Sigmoid colon (tissue), 7 donors: ENCODE results near the gene ODF4. TPM values are rescaled to one million over a fixed set of nuclear protein-coding genes. Genes with fewer than 3 reads are reported as not detected.

Experiments used
- DNase-seq: peaks from one replicate; pipeline ENCODE4 v3.0.0-alpha.2; 2019
- H3K27ac ChIP-seq, 4 donors: fragments of 200-600 bp; sonication (generic); one replicate each; pipeline ENCODE4 v1.5.1; 2016 to 2019; ENCODE audit warnings: mild to moderate bottlenecking in 1 of 4
- H3K27me3 ChIP-seq, 3 donors: fragments of 200-600 bp; sonication (generic); one replicate each; pipeline ENCODE4 v1.5.1; 2019; ENCODE audit warnings: mild to moderate bottlenecking in 1 of 3
- H3K36me3 ChIP-seq, 4 donors: fragments of 200-600 bp; sonication (generic); one replicate each; pipeline ENCODE4 v1.5.1; 2016 to 2019
- H3K4me1 ChIP-seq, 4 donors: fragments of 200-600 bp; sonication (generic); one replicate each; pipeline ENCODE4 v1.5.1; 2017 to 2019
- H3K4me3 ChIP-seq, 4 donors: fragments of 200-600 bp; sonication (generic); one replicate each; pipeline ENCODE4 v1.5.1; 2017 to 2019; ENCODE audit warnings: mild to moderate bottlenecking in 2 of 4, moderate library complexity in 1 of 4
- H3K9me3 ChIP-seq, 4 donors: fragments of 200-600 bp in 3 of 4; sonication (generic) in 3 of 4; one replicate each; pipeline versions ENCODE4 v1.5.1 to v1.6.1; 2013 to 2019
- CTCF ChIP-seq, 4 experiments: fragments of 450-650 bp in 3 of 4; fragments of 200-600 bp in 1 of 4; IDR thresholded peaks; one replicate each; pipeline ENCODE4 v1.5.1; 2016 to 2019; ENCODE audit warnings: antibody characterized with exemption in 4 of 4, mild to moderate bottlenecking in 3 of 4, moderate library complexity in 2 of 4
- EP300 ChIP-seq, 4 donors: sonication (generic); formaldehyde crosslinking; IDR thresholded peaks; one replicate each; pipeline ENCODE4 v1.6.1; 2017; ENCODE audit warnings: antibody characterized with exemption in 4 of 4
- POLR2A ChIP-seq, 2 donors: fragments of 450-650 bp; IDR thresholded peaks; one replicate each; pipeline ENCODE4 v1.6.1; 2016; ENCODE audit warnings: antibody characterized with exemption in 2 of 2, mild to moderate bottlenecking in 2 of 2, moderate library complexity in 2 of 2
- POLR2AphosphoS5 ChIP-seq, 4 donors: sonication (generic); formaldehyde crosslinking; IDR thresholded peaks; one replicate each; pipeline ENCODE4 v1.6.1; 2017; ENCODE audit warnings: antibody characterized with exemption in 4 of 4
- WGBS, 2 donors: extraction: QIAGEN DNeasy Blood & Tissue Kit; methylation state at CpG; one replicate each; pipeline ENCODE4 v1.1.7; 2013; 5-methylcytosine and 5-hydroxymethylcytosine counted together
- intact Hi-C: fragments of 100-400 bp; cut with DNase I; formaldehyde crosslinking; loops from one replicate; pipeline ENCODE4 v1.15.1; 2023
- polyA plus RNA-seq, 3 donors: library from polyadenylated mRNA; stranded (reverse); fragments of 200-250 nt; gene quantifications; one replicate each; pipeline ENCODE4 v1.2.3, GENCODE V29; 2013
- total RNA-seq, 4 donors: library from RNA; depleted of rRNA; stranded (reverse); fragments of >200 nt; gene quantifications; one replicate each; pipeline ENCODE4 v1.1.0, GENCODE V29; 2016
- donor health status: healthy with polysubstance abuse.
- donor health status: Bipolar disorder and iron deficiency.
- donor health status: healthy.

The ODF4 gene
- total and polyA plus RNA-seq, 7 donors, result not detected

- intact Hi-C loops, result no loop called here
- Histone ChIP-seq H3K27ac (peak overlapping the region; percentile 15 to 58 (median 54)), H3K4me1 (peaks cover 0 to 13% (median 13%) of the 10 kb centered on the region in 4 donors), H3K36me3 (no peaks in the 10 kb centered on the region), H3K27me3 (peaks cover 2 to 43% (median 9%) of the 10 kb centered on the region in 3 donors), H3K9me3 (no peaks in the 10 kb centered on the region), H3K4me3 (peak overlapping the region; percentile 32 to 51 (median 44))
- WGBS, 2 donors, result 23 to 26% methylated on average over 25 of the region's 25 CpGs
- no peak for DNase-seq
- TF ChIP-seq POLR2AphosphoS5 (IDR thresholded peaks at IDR 0.05) (no peak), CTCF (IDR thresholded peaks at IDR 0.05) (no peak), EP300 (IDR thresholded peaks at IDR 0.05) (no peak), POLR2A (IDR thresholded peaks at IDR 0.05) (no peak)
Measured at GRCh38 chr17:8327303-8327649, 12.4 kb upstream of the ODF4 start.

GRCh38 chr17:8332128-8332527 is 7.5 kb upstream of the ODF4 start:
- 79 to 84% methylated on average over 2 of the region's 2 CpGs for WGBS, 2 donors
- H3K27ac ChIP-seq, result no peak overlapping the region
- H3K36me3 ChIP-seq, result no peaks in the 10 kb centered on the region
- no peak for DNase-seq
- H3K27me3 ChIP-seq, result peaks cover 0 to 13% (median under 1%) of the 10 kb centered on the region in 3 donors
- TF ChIP-seq POLR2AphosphoS5 (IDR thresholded peaks at IDR 0.05) (no peak), POLR2A (IDR thresholded peaks at IDR 0.05) (no peak), CTCF (IDR thresholded peaks at IDR 0.05) (no peak), EP300 (IDR thresholded peaks at IDR 0.05) (no peak)
- intact Hi-C loops, result no loop called here
- H3K4me1 ChIP-seq, result peaks cover 0 to 4% (median 4%) of the 10 kb centered on the region in 4 donors
- H3K9me3 ChIP-seq, result no peaks in the 10 kb centered on the region
- no peak overlapping the region for H3K4me3 ChIP-seq

- Histone ChIP-seq H3K27me3 (peaks cover 0 to 8% (median 0%) of the 10 kb centered on the region in 3 donors), H3K4me1 (no peaks in the 10 kb centered on the region), H3K27ac (no peak overlapping the region), H3K9me3 (no peaks in the 10 kb centered on the region), H3K36me3 (no peaks in the 10 kb centered on the region), H3K4me3 (no peak overlapping the region)
- DNase-seq, result no peak
- TF ChIP-seq EP300 (IDR thresholded peaks at IDR 0.05) (no peak), POLR2A (IDR thresholded peaks at IDR 0.05) (no peak), POLR2AphosphoS5 (IDR thresholded peaks at IDR 0.05) (no peak)
- intact Hi-C loops, result no loop called here
- 44 to 62% methylated on average over 5 of the region's 5 CpGs for WGBS, 2 donors
Measured at GRCh38 chr17:8332688-8333087, 7.0 kb upstream of the ODF4 start.

GRCh38 chr17:8333281-8333680 is 6.4 kb upstream of the ODF4 start:
- no peak for DNase-seq
- Histone ChIP-seq H3K4me3 (no peak overlapping the region), H3K36me3 (no peaks in the 10 kb centered on the region), H3K27me3 (peaks cover 0 to 5% (median 0%) of the 10 kb centered on the region in 3 donors), H3K27ac (no peak overlapping the region), H3K9me3 (no peaks in the 10 kb centered on the region), H3K4me1 (no peaks in the 10 kb centered on the region)
- 91 to 94% methylated on average over 4 of the region's 4 CpGs for WGBS, 2 donors
- intact Hi-C loops, result no loop called here
- TF ChIP-seq POLR2AphosphoS5 (IDR thresholded peaks at IDR 0.05) (no peak), EP300 (IDR thresholded peaks at IDR 0.05) (no peak), POLR2A (IDR thresholded peaks at IDR 0.05) (no peak), CTCF (IDR thresholded peaks at IDR 0.05) (no peak)

- no peaks in the 10 kb centered on the region for H3K36me3 ChIP-seq
- TF ChIP-seq CTCF (IDR thresholded peaks at IDR 0.05) (no peak), POLR2AphosphoS5 (IDR thresholded peaks at IDR 0.05) (no peak), EP300 (IDR thresholded peaks at IDR 0.05) (no peak), POLR2A (IDR thresholded peaks at IDR 0.05) (no peak)
- DNase-seq, result no peak
- no peaks in the 10 kb centered on the region for H3K9me3 ChIP-seq
- H3K4me3 ChIP-seq, result no peak overlapping the region
- 29 to 48% methylated on average over 11 of the region's 11 CpGs for WGBS, 2 donors
- no peak overlapping the region for H3K27ac ChIP-seq
- H3K4me1 ChIP-seq, result no peaks in the 10 kb centered on the region
- no peaks in the 10 kb centered on the region for H3K27me3 ChIP-seq
- intact Hi-C loops, result no loop called here
Measured at GRCh38 chr17:8337802-8338752, 1.6 kb upstream of the ODF4 start.
